ENCODE results near the gene USP10.

USP10 gene

GRCh38 chr16:84819644-84820304, 120.0 kb downstream of the USP10 start, which contains the start of gene CRISPLD2:
TSS of gene CRISPLD2 (plus strand) at chr16:84819985. CDS start at chr16:84838496, 18,511 bp downstream.
- peak within 1 kb of the TSS; percentile 66 for H3K4me3 ChIP-seq (ENCODE audit: low read depth, low read length)
- peaks cover 2% of the 10 kb centered on the region for H3K4me1 ChIP-seq (ENCODE audit: control insufficient read depth, insufficient read depth, low read length)
- H3K9ac ChIP-seq (ENCODE audit: low read depth, low read length) = no peak within 1 kb of the TSS
- no peaks in the 10 kb centered on the region for H3K9me3 ChIP-seq (ENCODE audit: control insufficient read depth, insufficient read depth, low read length)
- no peaks in the 10 kb centered on the region for H3K36me3 ChIP-seq (ENCODE audit: control insufficient read depth, insufficient read depth, low read length)
- H3K27me3 ChIP-seq (ENCODE audit: control insufficient read depth, insufficient read depth, low read length) = peaks cover 38% of the 10 kb centered on the region

GRCh38 chr16:84820305-84820684, 120.5 kb downstream of the USP10 start:
- peaks cover 38% of the 10 kb centered on the region for H3K27me3 ChIP-seq (ENCODE audit: control insufficient read depth, insufficient read depth, low read length)
- H3K9ac ChIP-seq (ENCODE audit: low read depth, low read length) = no peak overlapping the region
- H3K36me3 ChIP-seq (ENCODE audit: control insufficient read depth, insufficient read depth, low read length) = no peaks in the 10 kb centered on the region
- peak overlapping the region; percentile 66 for H3K4me3 ChIP-seq (ENCODE audit: low read depth, low read length)
- H3K9me3 ChIP-seq (ENCODE audit: control insufficient read depth, insufficient read depth, low read length) = no peaks in the 10 kb centered on the region
- peaks cover 2% of the 10 kb centered on the region for H3K4me1 ChIP-seq (ENCODE audit: control insufficient read depth, insufficient read depth, low read length)

GRCh38 chr16:84820771-84821170, 121.0 kb downstream of the USP10 start:
- Histone ChIP-seq H3K9me3 (ENCODE audit: control insufficient read depth, insufficient read depth, low read length) (no peaks in the 10 kb centered on the region), H3K4me3 (ENCODE audit: low read depth, low read length) (no peak overlapping the region), H3K4me1 (ENCODE audit: control insufficient read depth, insufficient read depth, low read length) (peaks cover 2% of the 10 kb centered on the region), H3K9ac (ENCODE audit: low read depth, low read length) (no peak overlapping the region), H3K27me3 (ENCODE audit: control insufficient read depth, insufficient read depth, low read length) (peaks cover 38% of the 10 kb centered on the region), H3K36me3 (ENCODE audit: control insufficient read depth, insufficient read depth, low read length) (no peaks in the 10 kb centered on the region)

DNA sequence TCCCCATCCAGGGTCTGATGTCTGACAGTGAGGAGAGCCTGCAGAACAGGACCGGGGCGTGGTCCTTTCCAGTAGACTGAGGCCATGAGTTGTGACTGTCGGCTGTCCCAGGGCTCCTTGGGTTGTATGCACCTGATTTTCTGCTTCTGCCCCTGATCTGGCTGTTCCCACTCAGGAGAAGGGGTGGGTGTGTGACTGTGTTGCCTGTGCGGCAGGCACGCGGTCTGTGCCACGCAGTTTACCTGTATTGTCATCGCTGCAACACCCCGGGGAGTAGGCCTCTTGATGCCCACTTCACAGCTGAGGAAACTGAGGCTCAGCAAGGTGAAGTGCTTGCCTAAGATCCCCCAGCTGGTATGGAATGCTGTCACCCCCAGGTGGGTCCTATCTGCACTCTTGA, 121.4 kb downstream of the USP10 start:
- peaks cover 2% of the 10 kb centered on the region for H3K4me1 ChIP-seq (ENCODE audit: control insufficient read depth, insufficient read depth, low read length)
- H3K36me3 ChIP-seq (ENCODE audit: control insufficient read depth, insufficient read depth, low read length) = no peaks in the 10 kb centered on the region
- no peak overlapping the region for H3K4me3 ChIP-seq (ENCODE audit: low read depth, low read length)
- H3K9ac ChIP-seq (ENCODE audit: low read depth, low read length) = no peak overlapping the region
- no peaks in the 10 kb centered on the region for H3K9me3 ChIP-seq (ENCODE audit: control insufficient read depth, insufficient read depth, low read length)
- H3K27me3 ChIP-seq (ENCODE audit: control insufficient read depth, insufficient read depth, low read length) = peaks cover 38% of the 10 kb centered on the region

GRCh38 chr16:84821728-84822689, 122.2 kb downstream of the USP10 start:
- Histone ChIP-seq H3K4me1 (ENCODE audit: control insufficient read depth, insufficient read depth, low read length) (peaks cover 2% of the 10 kb centered on the region), H3K36me3 (ENCODE audit: control insufficient read depth, insufficient read depth, low read length) (no peaks in the 10 kb centered on the region), H3K4me3 (ENCODE audit: low read depth, low read length) (no peak overlapping the region), H3K9me3 (ENCODE audit: control insufficient read depth, insufficient read depth, low read length) (no peaks in the 10 kb centered on the region), H3K27me3 (ENCODE audit: control insufficient read depth, insufficient read depth, low read length) (peaks cover 38% of the 10 kb centered on the region), H3K9ac (ENCODE audit: low read depth, low read length) (no peak overlapping the region)

DNA sequence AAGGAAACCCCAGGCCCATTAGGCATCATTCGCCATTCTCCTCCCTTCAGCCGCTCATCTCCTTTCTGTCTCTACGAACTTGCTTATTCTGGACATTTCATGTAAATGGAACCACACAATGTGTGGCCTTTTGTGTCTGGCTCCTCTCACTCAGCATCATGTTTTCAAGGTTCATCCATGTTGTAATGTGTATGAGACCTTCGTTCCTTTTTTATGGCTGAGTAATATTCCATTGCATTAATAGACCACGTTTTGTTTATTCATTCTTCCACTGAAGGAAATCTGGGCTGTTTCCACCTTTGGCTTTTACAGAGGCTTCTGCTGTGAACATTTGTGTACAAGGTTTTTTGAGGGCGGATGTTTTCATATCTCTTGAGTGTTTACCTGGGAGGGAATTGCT, 123.2 kb downstream of the USP10 start:
- no peaks in the 10 kb centered on the region for H3K9me3 ChIP-seq (ENCODE audit: control insufficient read depth, insufficient read depth, low read length)
- no peak overlapping the region for H3K9ac ChIP-seq (ENCODE audit: low read depth, low read length)
- no peaks in the 10 kb centered on the region for H3K36me3 ChIP-seq (ENCODE audit: control insufficient read depth, insufficient read depth, low read length)
- H3K4me3 ChIP-seq (ENCODE audit: low read depth, low read length) = no peak overlapping the region
- peaks cover 38% of the 10 kb centered on the region for H3K27me3 ChIP-seq (ENCODE audit: control insufficient read depth, insufficient read depth, low read length)
- peaks cover 2% of the 10 kb centered on the region for H3K4me1 ChIP-seq (ENCODE audit: control insufficient read depth, insufficient read depth, low read length)

GRCh38 chr16:84823484-84823883, 123.7 kb downstream of the USP10 start:
- Histone ChIP-seq H3K9ac (ENCODE audit: low read depth, low read length) (no peak overlapping the region), H3K4me3 (ENCODE audit: low read depth, low read length) (no peak overlapping the region), H3K9me3 (ENCODE audit: control insufficient read depth, insufficient read depth, low read length) (no peaks in the 10 kb centered on the region), H3K27me3 (ENCODE audit: control insufficient read depth, insufficient read depth, low read length) (peaks cover 35% of the 10 kb centered on the region), H3K4me1 (ENCODE audit: control insufficient read depth, insufficient read depth, low read length) (peaks cover 2% of the 10 kb centered on the region), H3K36me3 (ENCODE audit: control insufficient read depth, insufficient read depth, low read length) (no peaks in the 10 kb centered on the region)

GRCh38 chr16:84823926-84824325, 124.1 kb downstream of the USP10 start:
- no peaks in the 10 kb centered on the region for H3K36me3 ChIP-seq (ENCODE audit: control insufficient read depth, insufficient read depth, low read length)
- no peak overlapping the region for H3K4me3 ChIP-seq (ENCODE audit: low read depth, low read length)
- no peak overlapping the region for H3K9ac ChIP-seq (ENCODE audit: low read depth, low read length)
- H3K4me1 ChIP-seq (ENCODE audit: control insufficient read depth, insufficient read depth, low read length) = peaks cover 2% of the 10 kb centered on the region
- H3K9me3 ChIP-seq (ENCODE audit: control insufficient read depth, insufficient read depth, low read length) = no peaks in the 10 kb centered on the region
- H3K27me3 ChIP-seq (ENCODE audit: control insufficient read depth, insufficient read depth, low read length) = peaks cover 31% of the 10 kb centered on the region

GRCh38 chr16:84825896-84826557, 126.2 kb downstream of the USP10 start:
- no peaks in the 10 kb centered on the region for H3K4me1 ChIP-seq (ENCODE audit: control insufficient read depth, insufficient read depth, low read length)
- H3K9me3 ChIP-seq (ENCODE audit: control insufficient read depth, insufficient read depth, low read length) = no peaks in the 10 kb centered on the region
- no peaks in the 10 kb centered on the region for H3K36me3 ChIP-seq (ENCODE audit: control insufficient read depth, insufficient read depth, low read length)
- no peak overlapping the region for H3K4me3 ChIP-seq (ENCODE audit: low read depth, low read length)
- H3K27me3 ChIP-seq (ENCODE audit: control insufficient read depth, insufficient read depth, low read length) = peaks cover 13% of the 10 kb centered on the region
- no peak overlapping the region for H3K9ac ChIP-seq (ENCODE audit: low read depth, low read length)

- H3K27me3 ChIP-seq (ENCODE audit: control insufficient read depth, insufficient read depth, low read length) = peaks cover 8% of the 10 kb centered on the region
- H3K36me3 ChIP-seq (ENCODE audit: control insufficient read depth, insufficient read depth, low read length) = no peaks in the 10 kb centered on the region
- no peaks in the 10 kb centered on the region for H3K4me1 ChIP-seq (ENCODE audit: control insufficient read depth, insufficient read depth, low read length)
- no peak overlapping the region for H3K9ac ChIP-seq (ENCODE audit: low read depth, low read length)
- no peaks in the 10 kb centered on the region for H3K9me3 ChIP-seq (ENCODE audit: control insufficient read depth, insufficient read depth, low read length)
- no peak overlapping the region for H3K4me3 ChIP-seq (ENCODE audit: low read depth, low read length)
Observed at GRCh38 chr16:84826558-84826941, 126.8 kb downstream of the USP10 start.

DNA sequence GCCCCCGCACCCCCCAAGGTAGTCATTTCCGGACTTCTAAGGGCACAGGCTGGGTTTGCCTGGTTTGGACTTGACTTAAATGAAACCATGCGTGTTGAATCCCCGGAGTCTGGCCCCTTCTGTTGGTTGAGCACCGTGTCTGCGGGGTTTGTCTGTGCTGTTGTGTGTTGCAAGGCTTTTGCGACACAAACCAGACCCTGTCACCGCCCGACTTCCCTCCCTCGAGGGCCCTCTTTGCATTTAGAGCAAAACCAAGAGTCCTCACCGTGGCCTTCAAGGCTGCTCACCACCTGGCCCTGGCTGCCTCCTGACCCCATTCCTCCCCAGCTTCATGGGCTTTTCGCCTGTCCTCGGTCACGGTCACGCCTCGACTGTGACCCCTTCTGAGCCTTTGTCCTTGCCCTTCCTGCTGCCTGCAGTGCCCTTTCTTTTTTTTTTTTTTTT, 127.4 kb downstream of the USP10 start:
- Histone ChIP-seq H3K4me1 (ENCODE audit: control insufficient read depth, insufficient read depth, low read length) (no peaks in the 10 kb centered on the region), H3K27me3 (ENCODE audit: control insufficient read depth, insufficient read depth, low read length) (peaks cover 3% of the 10 kb centered on the region), H3K9me3 (ENCODE audit: control insufficient read depth, insufficient read depth, low read length) (no peaks in the 10 kb centered on the region), H3K36me3 (ENCODE audit: control insufficient read depth, insufficient read depth, low read length) (no peaks in the 10 kb centered on the region), H3K4me3 (ENCODE audit: low read depth, low read length) (no peak overlapping the region), H3K9ac (ENCODE audit: low read depth, low read length) (no peak overlapping the region)
